Measurements from ENCODE around the gene OPN5.

OPN5 gene

DNA sequence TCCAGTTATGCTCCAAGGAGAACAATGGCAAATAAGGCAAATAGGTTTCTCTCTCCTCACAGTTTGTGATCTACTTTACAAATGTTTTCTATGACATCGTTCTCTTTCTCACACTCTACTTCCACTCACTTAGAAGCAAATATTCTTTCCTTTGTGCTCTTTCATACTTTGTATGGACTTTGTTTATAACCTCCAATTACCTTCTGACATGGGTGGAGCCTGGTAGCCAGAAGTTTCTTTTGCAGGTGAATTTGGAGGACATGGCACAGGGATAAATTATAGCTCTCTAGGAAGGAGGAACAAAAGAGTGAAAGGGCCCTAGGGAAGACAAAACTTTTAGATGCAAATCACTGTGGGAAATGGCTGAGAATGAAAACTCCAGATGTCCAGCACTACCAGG lies 69.3 kb downstream of the OPN5 start:
- H3K4me3 ChIP-seq (ENCODE audit: low read depth, low read length) = no peak overlapping the region
- TF ChIP-seq CTCF (IDR thresholded peaks at IDR 0.05; ENCODE audit: borderline replicate concordance, insufficient read depth, low read depth, low read length) = no peak

GRCh38 chr6:47852727-47853126 lies 70.9 kb downstream of the OPN5 start:
- no peak for TF ChIP-seq CTCF (IDR thresholded peaks at IDR 0.05; ENCODE audit: borderline replicate concordance, insufficient read depth, low read depth, low read length)
- H3K4me3 ChIP-seq (ENCODE audit: low read depth, low read length) = no peak overlapping the region

- no peak overlapping the region for H3K4me3 ChIP-seq (ENCODE audit: low read depth, low read length)
- TF ChIP-seq CTCF (IDR thresholded peaks at IDR 0.05; ENCODE audit: borderline replicate concordance, insufficient read depth, low read depth, low read length) = no peak
Observed at GRCh38 chr6:47853766-47854165, 71.9 kb downstream of the OPN5 start.

GRCh38 chr6:47854971-47855370 lies 73.1 kb downstream of the OPN5 start:
- H3K4me3 ChIP-seq (ENCODE audit: low read depth, low read length) = no peak overlapping the region
- no peak for TF ChIP-seq CTCF (IDR thresholded peaks at IDR 0.05; ENCODE audit: borderline replicate concordance, insufficient read depth, low read depth, low read length)

GRCh38 chr6:47859175-47859574 lies 77.3 kb downstream of the OPN5 start:
- TF ChIP-seq CTCF (IDR thresholded peaks at IDR 0.05; ENCODE audit: borderline replicate concordance, insufficient read depth, low read depth, low read length) = no peak
- no peak overlapping the region for H3K4me3 ChIP-seq (ENCODE audit: low read depth, low read length)

GRCh38 chr6:47862731-47863130 lies 80.9 kb downstream of the OPN5 start:
- H3K4me3 ChIP-seq (ENCODE audit: low read depth, low read length) = no peak overlapping the region
- no peak for TF ChIP-seq CTCF (IDR thresholded peaks at IDR 0.05; ENCODE audit: borderline replicate concordance, insufficient read depth, low read depth, low read length)

GRCh38 chr6:47865206-47865605 lies 83.4 kb downstream of the OPN5 start:
- no peak for TF ChIP-seq CTCF (IDR thresholded peaks at IDR 0.05; ENCODE audit: borderline replicate concordance, insufficient read depth, low read depth, low read length)
- no peak overlapping the region for H3K4me3 ChIP-seq (ENCODE audit: low read depth, low read length)

All from GM12875 (cell line).